Myocyte (in vitro differentiated cells): ENCODE results near the gene WWOX. TPM values are rescaled to one million over a fixed set of nuclear protein-coding genes. Genes with fewer than 3 reads are reported as not detected.

Experiments used
- DNase-seq: peaks from one replicate; pipeline ENCODE4 v3.0.0-alpha.2; 2012; ENCODE audit warnings: low read depth
- total RNA-seq: library from RNA; depleted of rRNA; stranded (reverse); fragments of >200 nt; gene quantifications from 2 replicates; pipeline ENCODE4 v1.2.3, GENCODE V29; 2014

The WWOX gene
- total RNA-seq, 1 donor from 2014 or later: 12.5 TPM

GRCh38 chr16:78640886-78641285, 541.4 kb downstream of the WWOX start:
- peak; percentile 82 for DNase-seq

DNA sequence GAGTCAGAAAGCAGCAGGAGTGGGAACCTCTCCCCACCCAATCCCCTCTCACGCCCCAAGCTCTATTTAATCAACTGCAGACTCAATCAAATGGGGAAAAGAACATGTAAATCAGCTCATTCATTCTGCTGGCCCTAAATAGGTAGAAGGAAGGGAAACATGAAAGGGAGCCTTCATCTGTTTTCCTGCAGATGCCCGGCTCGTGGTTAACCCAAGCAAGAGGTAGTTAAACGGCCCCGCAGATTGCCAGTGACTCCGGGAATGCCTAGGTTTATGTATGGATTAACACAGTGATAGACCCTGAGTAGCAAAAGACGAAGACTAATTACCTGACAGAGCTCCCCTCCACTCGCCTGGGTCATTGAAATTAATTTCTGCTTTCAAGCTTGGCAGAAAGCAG, 542.0 kb downstream of the WWOX start:
- no peak for DNase-seq

- no peak for DNase-seq
Observed at GRCh38 chr16:78642621-78643285, 543.3 kb downstream of the WWOX start.

- no peak for DNase-seq
Observed at GRCh38 chr16:78645657-78646056, 546.2 kb downstream of the WWOX start.

DNA sequence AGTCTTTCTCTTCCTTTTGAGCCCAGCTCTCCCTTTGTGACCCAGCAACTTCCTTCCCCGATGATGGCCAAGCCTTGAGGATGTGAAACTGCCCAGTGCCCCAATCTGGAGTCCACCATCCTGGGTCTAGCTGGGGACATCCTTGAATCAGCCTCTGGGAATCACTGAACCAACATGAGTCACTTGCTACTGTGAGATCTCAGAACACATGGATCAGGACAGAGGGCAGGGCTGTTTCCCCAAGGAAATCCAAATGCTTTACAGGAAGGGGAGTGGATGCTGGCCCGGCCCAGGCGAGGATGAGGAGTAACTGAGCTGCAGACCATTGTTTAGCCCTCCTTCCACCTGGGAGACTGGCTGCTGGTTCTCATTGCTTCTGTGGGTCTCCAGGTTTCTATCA, 547.6 kb downstream of the WWOX start:
- DNase-seq: no peak

DNA sequence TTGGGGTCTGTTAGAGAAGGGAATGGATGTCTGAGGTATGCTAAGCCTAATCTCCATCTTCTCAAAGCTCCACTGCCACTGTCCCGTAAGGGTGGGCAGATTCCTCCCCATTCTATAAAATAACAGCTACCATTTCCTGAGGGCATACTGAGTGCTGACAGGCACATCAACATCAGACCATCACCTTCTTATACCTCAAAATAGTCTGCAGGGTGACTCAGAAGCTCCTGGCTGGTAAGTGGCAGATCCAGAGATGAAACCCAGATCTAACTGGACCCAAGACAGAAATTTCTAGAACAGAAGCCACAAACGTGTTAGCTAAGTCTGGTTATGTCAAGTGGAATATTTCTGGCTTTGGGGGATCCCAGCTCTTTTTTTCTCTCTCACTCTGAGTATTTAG, 548.0 kb downstream of the WWOX start:
- no peak for DNase-seq

DNA sequence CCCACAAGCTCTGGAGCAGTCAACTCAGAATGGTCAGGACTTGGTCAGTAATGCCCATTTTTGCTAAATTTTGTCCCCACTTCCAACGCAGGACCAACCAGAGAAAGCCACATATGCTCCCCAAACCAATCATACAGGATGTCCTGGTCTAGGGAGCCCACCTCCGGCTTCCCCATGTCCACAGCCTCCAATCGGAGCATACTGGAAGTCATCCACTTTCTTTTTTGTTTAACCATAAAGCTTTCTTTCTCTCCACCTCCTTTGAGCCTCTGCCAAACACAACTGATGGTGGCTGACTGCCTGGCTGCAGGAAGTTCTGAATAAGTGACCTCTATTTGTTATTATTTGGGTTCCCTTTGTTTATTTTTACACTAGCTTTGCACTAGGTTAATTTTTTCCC, 549.1 kb downstream of the WWOX start:
- no peak for DNase-seq

DNA sequence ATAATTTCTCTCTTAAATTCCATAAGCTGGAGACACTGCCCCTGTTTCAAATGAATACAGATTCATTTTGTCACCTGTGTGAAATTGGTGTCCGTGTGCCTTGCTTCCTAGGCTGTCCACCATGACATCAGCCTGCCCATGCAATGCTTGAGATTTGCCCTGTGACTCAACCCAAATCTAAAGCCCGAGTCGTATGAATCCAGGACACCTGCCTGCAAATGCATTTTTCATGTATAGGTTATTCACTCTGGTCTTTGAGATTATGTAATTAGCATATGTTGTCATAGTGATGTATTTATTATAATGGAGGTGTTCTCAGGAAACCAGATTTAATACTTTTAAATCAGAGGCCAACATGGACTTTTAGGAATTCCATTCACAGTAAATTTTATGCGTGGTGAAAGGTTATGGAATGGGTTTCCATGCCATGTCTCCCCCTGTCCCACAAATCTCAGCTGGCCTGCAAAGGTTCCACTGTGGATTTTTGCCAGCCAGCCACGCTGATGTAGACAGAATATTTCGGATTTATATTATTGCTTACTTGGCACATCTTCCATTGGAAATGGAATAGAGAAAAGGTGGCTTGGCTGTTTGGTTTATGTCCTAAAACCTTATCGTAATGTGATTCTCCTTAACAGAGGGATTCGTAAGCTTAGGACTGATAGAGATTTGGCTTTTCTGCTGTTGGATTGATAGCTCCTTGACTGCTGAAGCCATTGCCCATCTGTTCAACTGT, 551.1 kb downstream of the WWOX start:
- DNase-seq: no peak

GRCh38 chr16:78654929-78655328, 555.5 kb downstream of the WWOX start:
- no peak for DNase-seq

DNA sequence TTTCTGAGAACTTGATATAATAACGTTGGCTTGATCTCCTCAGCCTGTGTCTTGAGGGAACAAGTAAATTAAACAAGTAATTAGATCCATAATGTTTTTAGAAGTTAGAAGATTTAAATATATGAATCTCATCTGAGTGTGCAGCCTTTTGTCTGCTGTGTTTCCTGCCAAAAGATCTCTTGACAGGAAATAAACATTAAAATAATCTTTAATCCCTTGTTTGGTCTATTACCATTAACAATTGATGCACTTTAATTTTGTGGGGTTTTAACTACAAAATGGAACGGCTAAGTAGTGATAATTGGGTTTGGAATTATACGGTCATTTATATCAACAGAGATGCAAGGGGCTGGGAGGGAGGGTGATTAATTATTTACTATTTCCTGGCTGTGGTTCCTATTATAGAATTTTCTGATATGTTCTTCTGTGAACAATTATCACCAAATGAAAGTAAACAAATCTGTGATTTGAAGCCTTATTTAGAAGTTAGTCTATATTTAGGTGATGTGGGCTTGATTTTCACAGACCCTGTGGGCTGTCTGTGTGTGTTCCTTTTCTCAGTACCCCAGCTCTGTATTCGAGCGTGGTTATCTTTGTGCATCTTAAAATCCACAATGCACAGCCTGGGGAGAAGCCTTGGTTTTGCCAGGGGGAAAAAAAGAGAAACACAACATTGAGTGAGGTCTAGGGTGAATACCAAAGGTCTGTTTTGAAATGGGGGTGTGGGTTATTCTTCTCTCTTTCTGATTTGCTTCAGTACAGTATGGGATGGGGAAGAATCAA, 556.1 kb downstream of the WWOX start:
- DNase-seq: no peak

GRCh38 chr16:78656887-78657286, 557.4 kb downstream of the WWOX start:
- DNase-seq: no peak

- no peak for DNase-seq
Observed at GRCh38 chr16:78659216-78659615, 559.8 kb downstream of the WWOX start.

- no peak for DNase-seq
Observed at GRCh38 chr16:78659668-78660217, 560.3 kb downstream of the WWOX start.

- DNase-seq: no peak
Observed at GRCh38 chr16:78660795-78661194, 561.3 kb downstream of the WWOX start.

DNA sequence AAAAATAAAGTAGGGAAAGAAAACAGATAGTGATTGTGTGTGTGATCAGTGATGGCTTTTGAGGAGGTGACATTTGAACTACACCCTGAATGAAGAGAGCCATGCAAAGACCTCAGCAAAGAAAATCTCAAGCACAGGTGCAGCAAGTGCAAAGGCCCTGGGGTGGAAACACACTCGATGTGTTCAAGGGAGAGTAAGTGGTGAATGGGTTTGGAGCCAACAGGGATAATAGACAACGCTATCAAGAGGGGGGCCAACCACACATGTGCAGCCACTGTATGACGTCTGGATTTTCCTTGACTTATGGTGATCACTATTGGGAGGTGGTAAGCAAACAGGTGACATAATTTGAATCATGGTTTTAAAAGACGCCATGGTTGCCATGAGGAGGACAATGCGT, 564.2 kb downstream of the WWOX start:
- no peak for DNase-seq

DNA sequence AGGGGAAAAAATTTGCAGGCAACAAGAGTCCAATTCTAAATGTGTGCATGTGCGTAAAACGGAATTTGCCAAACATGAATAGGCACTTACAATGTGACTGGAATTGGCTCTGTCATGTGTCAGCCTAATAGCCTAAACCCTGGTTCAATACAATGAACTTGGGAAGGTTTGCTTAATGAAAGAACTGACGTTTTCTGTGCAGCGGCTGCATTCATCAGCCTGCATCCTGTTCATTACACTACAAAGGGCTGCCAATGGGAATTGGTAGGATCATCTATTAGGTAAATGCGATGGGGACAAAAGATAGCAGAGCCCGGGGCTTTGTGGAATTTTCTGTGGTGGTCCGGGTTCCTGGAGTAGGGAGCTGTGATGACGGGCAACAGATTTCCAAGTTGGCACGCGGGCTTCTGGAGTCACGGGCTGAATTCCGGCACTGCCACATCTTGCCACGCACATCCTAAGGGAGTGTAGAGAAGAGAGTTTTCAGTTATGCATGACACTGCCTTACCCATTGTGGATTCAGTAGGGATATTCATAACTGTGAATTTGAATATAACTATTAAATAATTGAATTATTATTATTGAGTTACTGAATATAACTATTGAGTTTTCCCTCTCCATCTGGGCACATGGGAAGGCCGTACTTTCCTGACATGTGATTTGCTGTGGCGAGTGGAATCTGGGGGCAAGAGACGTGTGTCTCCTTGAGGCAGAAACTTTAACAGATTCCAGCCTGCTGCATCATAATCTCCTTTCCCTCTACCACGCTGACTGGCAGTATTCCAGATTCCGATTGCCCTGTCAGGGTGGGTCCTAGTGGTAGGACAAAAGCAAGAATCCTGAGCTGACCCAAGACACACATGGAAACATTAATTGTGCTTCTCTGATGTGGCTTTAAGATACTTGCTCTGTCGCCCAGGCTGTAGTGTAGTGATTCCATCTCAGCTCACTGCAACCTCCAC, 565.6 kb downstream of the WWOX start:
- DNase-seq: peak; percentile 78

DNA sequence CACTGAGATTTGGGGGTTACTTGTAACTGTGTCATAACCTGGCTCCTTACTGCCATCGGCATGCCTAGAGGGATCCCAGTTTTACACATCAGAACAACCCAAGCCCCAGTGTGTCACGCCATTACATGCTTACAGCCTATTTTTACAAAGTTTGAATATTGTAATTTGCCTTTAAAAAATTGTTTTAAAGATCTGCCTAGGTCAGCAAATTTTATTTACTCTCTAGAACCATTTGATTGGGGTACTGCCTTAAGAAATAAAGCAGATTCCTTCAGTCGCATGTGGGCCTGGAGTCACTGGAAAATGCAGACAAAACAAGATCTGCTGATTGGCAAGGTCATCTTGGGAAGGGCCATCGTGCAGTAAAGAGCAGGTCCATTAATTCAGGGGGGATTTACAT, 566.9 kb downstream of the WWOX start:
- no peak for DNase-seq

- DNase-seq: no peak
Observed at GRCh38 chr16:78667675-78668074, 568.2 kb downstream of the WWOX start.

- DNase-seq: no peak
Observed at GRCh38 chr16:78668393-78668792, 568.9 kb downstream of the WWOX start.

GRCh38 chr16:78669994-78670393, 570.5 kb downstream of the WWOX start:
- peak; percentile 70 for DNase-seq
